K562 (cell line): ENCODE measurements around the gene CARD11. TPM values are rescaled to one million over a fixed set of nuclear protein-coding genes. Genes with fewer than 3 reads are reported as not detected.

Experiments used
- ATAC-seq: fragments of 200-7000 bp; cut with Tn5 transposase; 3 replicates; pipeline ENCODE4 v1.9.1; 2020; ENCODE audit warnings: moderate library complexity
- BruUV-seq: library from RNA; stranded (reverse); fragments of 400-500 nt; replicated peaks from 2 replicates; lab custom pipeline; 2021; lab: Mats Ljungman, UMichigan
- CTCF ChIA-PET: fragments of 300-600 bp; formaldehyde crosslinking; extraction: SDS; loops from one replicate; lab custom pipeline; 2021; ENCODE audit warnings: low intra/inter-chr PET ratio; lab: Yijun Ruan, JAX
- POLR2A ChIA-PET: fragments of 300-600, 350-650 bp; sonication (Branson Sonifier 250); formaldehyde crosslinking; extraction: SDS; loops from one replicate; lab custom pipeline; 2021; ENCODE audit warnings: antibody characterized with exemption, inconsistent platforms; lab: Yijun Ruan, JAX
- DNase-seq, 4 experiments: peaks; one replicate each; pipeline versions ENCODE4 v3.0.0 to v3.0.0-alpha.2; 2011 to 2018; ENCODE audit warnings: low spot score in 3 of 4, mixed read lengths in 3 of 4; ENCODE audit errors: extremely low read depth in 1 of 4
- FAIRE-seq: peaks from 2 replicates; lab custom pipeline; 2011; peaks lifted over from hg19 to GRCh38; lab: Jason Lieb, UNC
- H2AFZ ChIP-seq: 2 replicates; pipeline ENCODE4 v1.6.0; 2011; ENCODE audit warnings: low read depth, low read length, control low read depth, inconsistent platforms
- H3K27ac ChIP-seq: fragments of 200-600 bp; 3 replicates; pipeline ENCODE4 v1.8.0; 2011; ENCODE audit warnings: low read depth, mild to moderate bottlenecking, control low read depth, inconsistent platforms, low read length, moderate library complexity, mixed read lengths; ENCODE audit errors: extremely low read depth
- H3K27me3 ChIP-seq, 2 experiments: fragments of 300-600 bp in 1 of 2; 2 replicates in 1 of 2; 3 replicates in 1 of 2; pipeline versions ENCODE4 v1.6.0 to v1.8.0; 2011; ENCODE audit warnings: inconsistent platforms in 2 of 2, low read length in 2 of 2, mild to moderate bottlenecking in 1 of 2, mixed read lengths in 1 of 2, moderate library complexity in 1 of 2; ENCODE audit not compliant: control insufficient read depth in 2 of 2, insufficient read depth in 2 of 2
- H3K36me3 ChIP-seq: fragments of 300-600 bp; 3 replicates; pipeline ENCODE4 v1.8.0; 2011; ENCODE audit warnings: mild to moderate bottlenecking, low read length, inconsistent platforms; ENCODE audit not compliant: control insufficient read depth, insufficient read depth
- H3K4me1 ChIP-seq, 2 experiments: fragments of 200-600 bp in 1 of 2; replicated peaks in 1 of 2; 2 replicates in 1 of 2; 3 replicates in 1 of 2; pipeline versions ENCODE4 v1.5.1 to v1.8.0; 2011; ENCODE audit warnings: inconsistent platforms in 2 of 2, low read length in 2 of 2, mild to moderate bottlenecking in 1 of 2, mixed read lengths in 1 of 2, moderate library complexity in 1 of 2; ENCODE audit not compliant: control insufficient read depth in 2 of 2, insufficient read depth in 2 of 2
- H3K4me2 ChIP-seq: 2 replicates; pipeline ENCODE4 v1.6.1; 2011; ENCODE audit warnings: low read length, control low read depth, inconsistent platforms, mixed read lengths; ENCODE audit not compliant: insufficient read depth
- H3K4me3 ChIP-seq: fragments of 200-600 bp; sonication (generic), shearing (Covaris generic); 2 replicates; pipeline ENCODE4 v1.5.1; 2016; ENCODE audit warnings: control low read depth, inconsistent platforms
- H3K79me2 ChIP-seq: fragments of 200-600 bp; 3 replicates; pipeline ENCODE4 v1.8.0; 2011; ENCODE audit warnings: low read length, inconsistent platforms; ENCODE audit not compliant: control insufficient read depth, insufficient read depth
- H3K9ac ChIP-seq, 2 experiments: 2 replicates each; pipeline versions ENCODE4 v1.6.0 to v1.6.1; 2011; ENCODE audit warnings: low read depth in 2 of 2, low read length in 2 of 2, control low read depth in 1 of 2, inconsistent platforms in 1 of 2, mild to moderate bottlenecking in 1 of 2, mixed read lengths in 1 of 2; ENCODE audit not compliant: insufficient read depth in 1 of 2
- H3K9me1 ChIP-seq: one replicate; pipeline ENCODE4 v1.6.0; 2011; ENCODE audit warnings: inconsistent platforms, mild to moderate bottlenecking, low read length, moderate library complexity; ENCODE audit not compliant: control insufficient read depth, insufficient read depth
- H3K9me3 ChIP-seq: replicated peaks from 2 replicates; pipeline ENCODE4 v1.5.1; 2011; ENCODE audit warnings: low read depth, low read length, inconsistent platforms; ENCODE audit not compliant: control insufficient read depth, insufficient read depth
- H4K20me1 ChIP-seq: replicated peaks from 2 replicates; pipeline ENCODE4 v1.6.1; 2011; ENCODE audit warnings: low read length, inconsistent platforms, mixed read lengths; ENCODE audit not compliant: control insufficient read depth, insufficient read depth
- BRF2 ChIP-seq: IDR thresholded peaks from 3 replicates; pipeline ENCODE4 v1.6.1; 2011; ENCODE audit warnings: borderline replicate concordance, mild to moderate bottlenecking; ENCODE audit not compliant: insufficient read length, insufficient read depth
- CLOCK ChIP-seq: fragments of 250-450 bp; sonication (Bioruptor Pico); IDR thresholded peaks from 2 replicates; pipeline ENCODE4 v1.4.0; 2020; ENCODE audit warnings: mild to moderate bottlenecking, moderate library complexity, borderline replicate concordance
- EGR1 ChIP-seq: fragments of 450-650 bp; conservative IDR thresholded peaks from 2 replicates; pipeline ENCODE4 v1.6.1; 2017; ENCODE audit warnings: mild to moderate bottlenecking
- GATAD2A ChIP-seq: fragments of 450-650 bp; IDR thresholded peaks from 2 replicates; pipeline ENCODE4 v1.6.1; 2017
- JUN ChIP-seq, 2 experiments: sonication (generic) in 1 of 2; formaldehyde crosslinking in 1 of 2; IDR thresholded peaks; 2 replicates each; pipeline versions ENCODE4 v1.6.1 to v1.8.0; 2012 to 2022; ENCODE audit warnings: borderline replicate concordance in 2 of 2, mild to moderate bottlenecking in 2 of 2, improper control_type of control experiment in 1 of 2, low read depth in 1 of 2, low read length in 1 of 2, missing genetic modification reagents in 1 of 2
- MYBL2 ChIP-seq, 2 experiments: fragments of 450-650 bp in 1 of 2; sonication (generic) in 1 of 2; formaldehyde crosslinking in 1 of 2; IDR thresholded peaks; 2 replicates each; pipeline versions ENCODE4 v1.6.1 to v1.8.1; 2017 to 2022; ENCODE audit warnings: borderline replicate concordance in 1 of 2, inconsistent platforms in 1 of 2, low read depth in 1 of 2, mild to moderate bottlenecking in 1 of 2, missing genetic modification reagents in 1 of 2, moderate library complexity in 1 of 2
- PML ChIP-seq: IDR thresholded peaks from 2 replicates; pipeline ENCODE4 v1.6.1; 2012; ENCODE audit warnings: low read length, inconsistent platforms
- POLR2AphosphoS2 ChIP-seq: IDR thresholded peaks from 2 replicates; pipeline ENCODE4 v1.6.1; 2012; ENCODE audit warnings: low read length, improper control_type of control experiment
- RFX1 ChIP-seq: fragments of 450-650 bp; IDR thresholded peaks from 2 replicates; pipeline ENCODE4 v1.6.1; 2016; ENCODE audit warnings: mild to moderate bottlenecking, moderate library complexity
- SIX5 ChIP-seq, 2 experiments: IDR thresholded peaks; 2 replicates each; pipeline ENCODE4 v1.6.1; 2011; ENCODE audit warnings: low read length in 2 of 2, borderline replicate concordance in 1 of 2, low read depth in 1 of 2, mild to moderate bottlenecking in 1 of 2, moderate library complexity in 1 of 2; ENCODE audit not compliant: insufficient read depth in 1 of 2
- TSC22D4 ChIP-seq: fragments of 450-650 bp; IDR thresholded peaks from 2 replicates; pipeline ENCODE4 v1.6.1; 2016; ENCODE audit warnings: missing genetic modification characterization, missing biosample characterization, control low read depth
- WGBS: fragments of 100-300 bp; shearing (Covaris generic); methylation state at CpG from one replicate; pipeline ENCODE4 v1.1.6; 2016; ENCODE audit warnings: low coverage, mixed read lengths; ENCODE audit not compliant: insufficient coverage; ENCODE audit errors: missing lambda C conversion rate; 5-methylcytosine and 5-hydroxymethylcytosine counted together
- in situ Hi-C: fragments of 300-500 bp; cut with MboI; formaldehyde crosslinking; loops from 4 replicates; pipeline ENCODE4 v1.15.0; 2018; ENCODE audit warnings: inconsistent platforms, mixed read lengths
- intact Hi-C: fragments of 100-400 bp; cut with micrococcal nuclease; formaldehyde crosslinking; loops from 2 replicates; pipeline ENCODE4 v1.14.2; 2022
- polyA plus RNA-seq, 8 experiments: library from polyadenylated mRNA; depleted of rRNA in 4 of 8; stranded (reverse) in 5 of 8; unstranded in 3 of 8; fragments of >200 nt; fragmentation: Nextera tagmentation in 2 of 8; fragmentation: Illumina TruSeq in 1 of 8; extraction: Ambion mirVana in 2 of 8; extraction: Trizol in 1 of 8; gene quantifications; 2 replicates each; pipeline versions ENCODE4 v1.2.1 to v1.2.3, GENCODE V29; 2011 to 2014; ENCODE audit warnings: inconsistent platforms in 1 of 8, missing spikeins in 1 of 8
- total RNA-seq, 7 experiments: library from RNA; depleted of rRNA in 6 of 7; stranded (reverse); fragments of >200 nt in 6 of 7; fragmentation: Illumina TruSeq in 2 of 7; extraction: Trizol in 2 of 7; gene quantifications; 2 replicates each; pipeline versions ENCODE4 v1.2.1 to v1.2.3, GENCODE V29; 2011 to 2021; ENCODE audit warnings: low replicate concordance in 1 of 7
- TF ChIP-seq, protein P1 (sequence below): sonication (generic); formaldehyde crosslinking; IDR thresholded peaks from 2 replicates; pipeline ENCODE4 v1.8.1; 2023; ENCODE audit warnings: mild to moderate bottlenecking, missing genetic modification reagents

Gene CARD11
- total and polyA plus RNA-seq, 9 of the 15 experiments (the other 6 are each of a cell fraction or from before 2014, with no cell fraction given) = 0.07 to 12.8 (median 5.7) TPM

DNA sequence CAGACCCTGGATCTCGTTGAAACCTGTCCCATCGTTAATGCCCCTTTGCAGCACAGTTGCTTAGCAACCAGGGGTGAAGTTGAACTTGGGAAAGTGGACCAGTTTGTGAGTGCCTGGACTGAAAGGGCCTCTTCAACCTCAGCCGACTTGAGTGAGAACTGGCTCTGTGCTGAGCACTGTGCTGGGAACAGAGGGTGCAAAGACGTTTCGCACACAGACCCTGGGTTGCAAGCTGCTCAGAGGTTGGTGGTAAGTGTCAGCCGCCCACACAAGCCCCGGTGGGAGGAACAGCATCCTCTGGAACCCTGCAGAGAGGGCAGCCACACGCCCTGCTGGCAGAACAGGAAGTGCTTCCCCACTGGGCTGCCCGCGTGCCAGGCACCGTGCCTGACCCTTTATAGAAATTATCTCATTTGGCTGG, 89.2 kb downstream of the CARD11 start:
- peaks cover 41 to 43% of the 10 kb centered on the region in 2 experiments for H3K4me1 ChIP-seq
- peak overlapping the region in 1 of 2 experiments; percentile 0; a peak in 1 of 4 replicates for H3K9ac ChIP-seq
- no peak overlapping the region for H3K27ac ChIP-seq
- in situ Hi-C loops (no loop called here), intact Hi-C loops (no loop called here)
- ChIA-PET POLR2A (interaction anchor here (0.7 to 0.8 kb wide), 2 partner anchors 11 to 24 kb away, joined by 3 to 4 read pairs; no protein-coding TSS in a partner anchor), CTCF (no interaction called here)
- FAIRE-seq (no peak), DNase-seq (no peak), ATAC-seq (no peak)
- no peak overlapping the region for H3K4me2 ChIP-seq
- 0 out of 3 replicates have a peak, but pooled peaks cover 6% of the 10 kb centered on the region for H3K36me3 ChIP-seq
- no peak overlapping the region for H2AFZ ChIP-seq
- no peaks in the 10 kb centered on the region for H3K79me2 ChIP-seq
- H3K27me3 ChIP-seq = no peaks in the 10 kb centered on the region
- no peaks in the 10 kb centered on the region for H3K9me1 ChIP-seq
- H3K4me3 ChIP-seq = no peak overlapping the region
- H4K20me1 ChIP-seq = no peaks in the 10 kb centered on the region
- BruUV-seq = no TSS peak
- 0 out of 2 replicates have a peak, but pooled peaks cover 2% of the 10 kb centered on the region for H3K9me3 ChIP-seq
- 86% methylated on average over 11 of the region's 11 CpGs for WGBS
- no peak for TF ChIP-seq POLR2AphosphoS2
- no peak for TF ChIP-seq CLOCK
- TF ChIP-seq BRF2 = no peak
- TF ChIP-seq RFX1 = peak; percentile 82
- TF ChIP-seq, protein P1, sequence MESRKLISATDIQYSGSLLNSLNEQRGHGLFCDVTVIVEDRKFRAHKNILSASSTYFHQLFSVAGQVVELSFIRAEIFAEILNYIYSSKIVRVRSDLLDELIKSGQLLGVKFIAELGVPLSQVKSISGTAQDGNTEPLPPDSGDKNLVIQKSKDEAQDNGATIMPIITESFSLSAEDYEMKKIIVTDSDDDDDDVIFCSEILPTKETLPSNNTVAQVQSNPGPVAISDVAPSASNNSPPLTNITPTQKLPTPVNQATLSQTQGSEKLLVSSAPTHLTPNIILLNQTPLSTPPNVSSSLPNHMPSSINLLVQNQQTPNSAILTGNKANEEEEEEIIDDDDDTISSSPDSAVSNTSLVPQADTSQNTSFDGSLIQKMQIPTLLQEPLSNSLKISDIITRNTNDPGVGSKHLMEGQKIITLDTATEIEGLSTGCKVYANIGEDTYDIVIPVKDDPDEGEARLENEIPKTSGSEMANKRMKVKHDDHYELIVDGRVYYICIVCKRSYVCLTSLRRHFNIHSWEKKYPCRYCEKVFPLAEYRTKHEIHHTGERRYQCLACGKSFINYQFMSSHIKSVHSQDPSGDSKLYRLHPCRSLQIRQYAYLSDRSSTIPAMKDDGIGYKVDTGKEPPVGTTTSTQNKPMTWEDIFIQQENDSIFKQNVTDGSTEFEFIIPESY (CRISPR knock-in tag) = no peak
- TF ChIP-seq GATAD2A = no peak
- no peak for TF ChIP-seq SIX5 (IDR thresholded peaks at IDR 0.05; ENCODE audit: borderline replicate concordance in 1 of 2, insufficient read depth in 1 of 2, low read depth in 1 of 2, low read length in 2 of 2)
- TF ChIP-seq TSC22D4 (tag) = no peak
- no peak for TF ChIP-seq PML
- peak; percentile 44 for TF ChIP-seq EGR1
- no peak for TF ChIP-seq MYBL2 (IDR thresholded peaks at IDR 0.05; ENCODE audit: low read depth)
- TF ChIP-seq MYBL2 (CRISPR knock-in tag; IDR thresholded peaks at IDR 0.05; ENCODE audit: borderline replicate concordance) = no peak
- no peak for TF ChIP-seq JUN (IDR thresholded peaks at IDR 0.05; ENCODE audit: borderline replicate concordance, low read depth, low read length)
- TF ChIP-seq JUN (CRISPR knock-in tag; IDR thresholded peaks at IDR 0.05; ENCODE audit: borderline replicate concordance) = no peak
